Stimulated activated CD8-positive, alpha-beta memory T cell treated with anti-CD3 and anti-CD28 coated beads, Interleukin-2, amount 100 ng/mL, for 48 hours (primary cell): Measurements from ENCODE around the gene GPR161.

Source experiments
- DNase-seq, 2 donors: peaks; one replicate each; pipeline ENCODE4 v3.0.0-alpha.2; 2020; ENCODE audit warnings: low read depth in 2 of 2

Gene GPR161

GRCh38 chr1:168032029-168032428 lies 104.7 kb downstream of the GPR161 start:
- DNase-seq: no peak

GRCh38 chr1:168031627-168032026 lies 105.1 kb downstream of the GPR161 start:
- no peak for DNase-seq

- DNase-seq: no peak
These were observed 105.5 kb downstream of the GPR161 start for GRCh38 chr1:168031198-168031597.
